ENCODE data around the gene CERS5.
A peak's percentile ranks its signal among the peaks of the same experiment; 100 is the strongest.

The CERS5 gene

DNA sequence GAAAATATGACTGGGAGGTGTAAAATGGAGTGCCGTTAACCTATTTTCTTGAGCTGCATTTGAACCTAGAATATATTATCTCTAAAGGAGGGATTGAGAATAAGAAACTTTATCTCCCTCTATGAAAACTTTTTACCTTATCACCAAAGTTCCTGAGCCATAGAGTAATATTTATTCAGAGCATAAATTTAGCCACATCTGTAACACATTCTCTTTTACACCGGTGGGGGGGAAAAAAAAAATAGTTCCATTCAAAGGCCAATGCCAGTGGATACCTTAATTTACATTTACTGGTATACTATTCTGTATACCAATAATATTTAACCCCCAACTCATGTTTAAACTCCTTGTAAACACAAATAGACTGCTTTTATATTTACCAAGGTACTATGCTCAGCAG is 21.7 kb downstream of the CERS5 start:
- Histone ChIP-seq H3K4me1 (ENCODE audit: control insufficient read depth in 1 of 2, insufficient read depth in 2 of 2, low read length in 2 of 2) (peaks cover 0 to 3% of the 10 kb centered on the region in 2 experiments), H3K4me3 (ENCODE audit: low read depth, low read length) (no peak overlapping the region), H2BK5ac (ENCODE audit: low read depth, low read length, poor library complexity) (no peak overlapping the region), H2BK12ac (ENCODE audit: low read length) (no peak overlapping the region), H3K9ac (ENCODE audit: low read length) (no peak overlapping the region), H3K18ac (ENCODE audit: low read length) (no peak overlapping the region), H2AFZ (ENCODE audit: insufficient read depth, low read length, poor library complexity) (no peak overlapping the region), H3K79me2 (ENCODE audit: control insufficient read depth, insufficient read depth, low read length, poor library complexity) (no peaks in the 10 kb centered on the region), H3K9me3 (ENCODE audit: insufficient read depth, low read depth, low read length) (no peaks in the 10 kb centered on the region), H3K23ac (ENCODE audit: low read length) (no peak overlapping the region), H3K27me3 (ENCODE audit: insufficient read depth, low read length) (no peaks in the 10 kb centered on the region), H3K27ac (ENCODE audit: low read depth, low read length) (no peak overlapping the region), H2BK120ac (ENCODE audit: insufficient read depth, low read length, poor library complexity) (no peak overlapping the region), H4K91ac (ENCODE audit: low read depth, low read length) (no peak overlapping the region), H3K36me3 (ENCODE audit: control insufficient read depth in 1 of 2, insufficient read depth in 2 of 2, low read length in 2 of 2) (peaks cover 3 to 4% of the 10 kb centered on the region in 2 experiments), H3K4me2 (ENCODE audit: low read length) (no peak overlapping the region), H4K12ac (ENCODE audit: low read depth, low read length) (no peak overlapping the region), H4K8ac (ENCODE audit: low read depth, low read length) (no peak overlapping the region), H3K14ac (ENCODE audit: low read length) (no peak overlapping the region), H2AK5ac (ENCODE audit: low read length) (no peak overlapping the region), H3K4ac (ENCODE audit: low read depth, low read length) (no peak overlapping the region), H3K79me1 (ENCODE audit: low read length) (no peaks in the 10 kb centered on the region)
- DNase-seq, result no peak
- WGBS (ENCODE audit: extremely low coverage, insufficient coverage, insufficient read length), result no CpG with 5 or more reads among the region's 2 CpGs

DNA sequence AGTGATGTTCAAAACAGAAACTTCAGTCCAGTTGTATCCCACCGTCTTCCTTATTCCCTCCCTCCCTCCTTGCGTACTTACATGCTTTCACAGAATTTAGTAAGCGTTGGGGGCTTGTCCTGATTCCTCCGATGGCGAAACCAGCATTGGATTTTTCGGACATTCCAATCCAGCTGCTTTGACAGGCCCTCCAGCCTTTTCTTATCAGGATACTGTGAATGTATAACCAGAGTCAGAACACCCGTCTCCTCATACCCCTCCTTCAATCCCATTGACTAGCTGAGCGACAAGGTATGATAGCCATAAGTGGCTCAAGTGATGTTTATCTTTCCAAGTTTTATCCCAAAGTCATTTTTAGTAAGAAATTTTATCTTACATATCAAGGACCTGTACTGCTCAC is 24.2 kb downstream of the CERS5 start:
- Histone ChIP-seq H3K79me1 (ENCODE audit: low read length) (no peaks in the 10 kb centered on the region), H3K4me1 (ENCODE audit: control insufficient read depth in 1 of 2, insufficient read depth in 2 of 2, low read length in 2 of 2) (peaks cover 0 to 3% of the 10 kb centered on the region in 2 experiments), H3K4me3 (ENCODE audit: low read depth, low read length) (no peak overlapping the region), H4K8ac (ENCODE audit: low read depth, low read length) (no peak overlapping the region), H2BK120ac (ENCODE audit: insufficient read depth, low read length, poor library complexity) (no peak overlapping the region), H4K12ac (ENCODE audit: low read depth, low read length) (no peak overlapping the region), H3K9me3 (ENCODE audit: insufficient read depth, low read depth, low read length) (no peaks in the 10 kb centered on the region), H2BK12ac (ENCODE audit: low read length) (no peak overlapping the region), H3K4ac (ENCODE audit: low read depth, low read length) (no peak overlapping the region), H3K18ac (ENCODE audit: low read length) (no peak overlapping the region), H2BK5ac (ENCODE audit: low read depth, low read length, poor library complexity) (no peak overlapping the region), H3K36me3 (ENCODE audit: control insufficient read depth in 1 of 2, insufficient read depth in 2 of 2, low read length in 2 of 2) (peaks cover 8 to 11% of the 10 kb centered on the region in 2 experiments), H3K27ac (ENCODE audit: low read depth, low read length) (no peak overlapping the region), H2AFZ (ENCODE audit: insufficient read depth, low read length, poor library complexity) (no peak overlapping the region), H4K91ac (ENCODE audit: low read depth, low read length) (no peak overlapping the region), H3K23ac (ENCODE audit: low read length) (no peak overlapping the region), H3K4me2 (ENCODE audit: low read length) (no peak overlapping the region), H3K27me3 (ENCODE audit: insufficient read depth, low read length) (no peaks in the 10 kb centered on the region), H2AK5ac (ENCODE audit: low read length) (no peak overlapping the region), H3K79me2 (ENCODE audit: control insufficient read depth, insufficient read depth, low read length, poor library complexity) (no peaks in the 10 kb centered on the region), H3K14ac (ENCODE audit: low read length) (no peak overlapping the region), H3K9ac (ENCODE audit: low read length) (no peak overlapping the region)
- no CpG with 5 or more reads among the region's 8 CpGs for WGBS (ENCODE audit: extremely low coverage, insufficient coverage, insufficient read length)
- DNase-seq, result peak in 1 of 2 donors; percentile 33

DNA sequence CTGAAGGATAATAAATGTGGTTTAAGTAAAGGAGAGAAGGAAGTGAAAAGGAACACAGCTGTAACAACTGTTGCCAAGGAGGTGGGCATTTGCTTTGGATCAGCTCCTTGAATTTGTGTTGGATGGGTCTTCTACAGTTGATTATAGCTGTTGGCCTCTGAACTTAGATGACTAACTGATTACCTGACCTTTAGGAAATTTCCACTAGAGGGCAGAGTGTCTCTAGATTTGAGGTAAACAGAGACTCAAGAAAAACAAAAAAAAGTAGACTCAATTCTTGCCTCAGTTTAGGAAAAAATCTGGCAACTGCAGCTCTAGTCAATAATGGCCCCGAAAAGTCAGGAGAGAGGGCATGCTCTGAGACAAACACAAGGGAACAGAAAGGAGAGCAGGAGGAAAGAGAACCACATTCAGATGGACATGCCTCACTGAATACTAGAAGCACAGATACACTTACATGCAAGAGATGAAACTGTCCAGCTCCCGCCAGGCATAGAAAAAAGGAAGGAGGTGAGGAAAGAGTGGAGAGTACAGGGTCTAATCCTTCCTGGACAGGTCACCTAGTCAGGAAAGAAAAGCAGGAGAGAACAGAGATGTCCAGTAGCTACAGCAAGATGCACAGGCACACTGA is 34.5 kb downstream of the CERS5 start:
- Histone ChIP-seq H2BK5ac (ENCODE audit: low read depth, low read length, poor library complexity) (no peak overlapping the region), H3K9ac (ENCODE audit: low read length) (no peak overlapping the region), H3K79me1 (ENCODE audit: low read length) (no peaks in the 10 kb centered on the region), H3K27me3 (ENCODE audit: insufficient read depth, low read length) (no peaks in the 10 kb centered on the region), H3K36me3 (ENCODE audit: control insufficient read depth in 1 of 2, insufficient read depth in 2 of 2, low read length in 2 of 2) (peaks cover 29 to 51% of the 10 kb centered on the region in 2 experiments), H2AK5ac (ENCODE audit: low read length) (no peak overlapping the region), H3K79me2 (ENCODE audit: control insufficient read depth, insufficient read depth, low read length, poor library complexity) (no peaks in the 10 kb centered on the region), H4K91ac (ENCODE audit: low read depth, low read length) (no peak overlapping the region), H3K9me3 (ENCODE audit: insufficient read depth, low read depth, low read length) (no peaks in the 10 kb centered on the region), H3K18ac (ENCODE audit: low read length) (no peak overlapping the region), H4K8ac (ENCODE audit: low read depth, low read length) (no peak overlapping the region), H3K23ac (ENCODE audit: low read length) (no peak overlapping the region), H3K4me1 (ENCODE audit: control insufficient read depth in 1 of 2, insufficient read depth in 2 of 2, low read length in 2 of 2) (no peaks in the 10 kb centered on the region), H3K4ac (ENCODE audit: low read depth, low read length) (no peak overlapping the region), H2BK12ac (ENCODE audit: low read length) (no peak overlapping the region), H2BK120ac (ENCODE audit: insufficient read depth, low read length, poor library complexity) (no peak overlapping the region), H2AFZ (ENCODE audit: insufficient read depth, low read length, poor library complexity) (no peak overlapping the region), H3K14ac (ENCODE audit: low read length) (no peak overlapping the region), H3K4me3 (ENCODE audit: low read depth, low read length) (no peak overlapping the region), H3K27ac (ENCODE audit: low read depth, low read length) (no peak overlapping the region), H3K4me2 (ENCODE audit: low read length) (no peak overlapping the region), H4K12ac (ENCODE audit: low read depth, low read length) (no peak overlapping the region)
- DNase-seq, result peak in 1 of 2 donors; percentile 84
- no CpG with 5 or more reads among the region's 2 CpGs for WGBS (ENCODE audit: extremely low coverage, insufficient coverage, insufficient read length)

DNA sequence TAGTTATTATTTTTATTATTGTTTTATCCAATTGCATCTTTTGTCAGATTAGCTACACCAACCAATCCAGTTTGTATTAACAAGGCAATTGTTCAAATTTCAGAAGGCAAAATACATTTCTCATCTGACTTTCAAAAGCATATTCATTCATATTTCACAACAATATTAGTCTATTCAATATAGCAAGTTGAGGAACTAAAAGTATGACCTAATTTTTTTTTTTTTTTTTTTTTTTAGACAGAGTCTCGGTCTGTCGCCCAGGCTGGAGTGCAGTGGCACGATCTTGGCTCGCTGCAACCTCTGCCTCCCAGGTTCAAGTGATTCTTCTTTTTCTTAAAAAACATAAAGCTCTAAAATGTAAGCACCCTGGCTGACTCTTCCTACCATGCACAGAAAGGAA is 37.9 kb downstream of the CERS5 start:
- H3K27me3 ChIP-seq (ENCODE audit: insufficient read depth, low read length), result no peaks in the 10 kb centered on the region
- H3K79me2 ChIP-seq (ENCODE audit: control insufficient read depth, insufficient read depth, low read length, poor library complexity), result no peaks in the 10 kb centered on the region
- H3K4me3 ChIP-seq (ENCODE audit: low read depth, low read length), result no peak overlapping the region
- no peak overlapping the region for H3K18ac ChIP-seq (ENCODE audit: low read length)
- H4K91ac ChIP-seq (ENCODE audit: low read depth, low read length), result no peak overlapping the region
- no peak overlapping the region for H4K8ac ChIP-seq (ENCODE audit: low read depth, low read length)
- no CpG with 5 or more reads among the region's 4 CpGs for WGBS (ENCODE audit: extremely low coverage, insufficient coverage, insufficient read length)
- H4K12ac ChIP-seq (ENCODE audit: low read depth, low read length), result no peak overlapping the region
- H2BK120ac ChIP-seq (ENCODE audit: insufficient read depth, low read length, poor library complexity), result no peak overlapping the region
- H3K27ac ChIP-seq (ENCODE audit: low read depth, low read length), result no peak overlapping the region
- H3K4ac ChIP-seq (ENCODE audit: low read depth, low read length), result no peak overlapping the region
- H3K36me3 ChIP-seq (ENCODE audit: control insufficient read depth in 1 of 2, insufficient read depth in 2 of 2, low read length in 2 of 2), result peaks cover 20 to 38% of the 10 kb centered on the region in 2 experiments
- H2AK5ac ChIP-seq (ENCODE audit: low read length), result no peak overlapping the region
- no peak overlapping the region for H3K23ac ChIP-seq (ENCODE audit: low read length)
- H3K9ac ChIP-seq (ENCODE audit: low read length), result no peak overlapping the region
- no peak overlapping the region for H2BK12ac ChIP-seq (ENCODE audit: low read length)
- no peaks in the 10 kb centered on the region for H3K4me1 ChIP-seq (ENCODE audit: control insufficient read depth in 1 of 2, insufficient read depth in 2 of 2, low read length in 2 of 2)
- no peak overlapping the region for H3K14ac ChIP-seq (ENCODE audit: low read length)
- H3K9me3 ChIP-seq (ENCODE audit: insufficient read depth, low read depth, low read length), result no peaks in the 10 kb centered on the region
- H2AFZ ChIP-seq (ENCODE audit: insufficient read depth, low read length, poor library complexity), result no peak overlapping the region
- DNase-seq, result no peak
- no peak overlapping the region for H3K4me2 ChIP-seq (ENCODE audit: low read length)
- no peak overlapping the region for H2BK5ac ChIP-seq (ENCODE audit: low read depth, low read length, poor library complexity)
- H3K79me1 ChIP-seq (ENCODE audit: low read length), result no peaks in the 10 kb centered on the region
